GM23248 (cell line): ENCODE measurements around the gene SYNJ1.

ENCODE experiments used
- EZH2 ChIP-seq: fragments of 200-600 bp; sonication (generic); IDR thresholded peaks from 2 replicates; pipeline ENCODE4 v1.6.1; 2018; ENCODE audit warnings: antibody characterized with exemption, mild to moderate bottlenecking; ENCODE audit not compliant: insufficient read depth, poor library complexity, severe bottlenecking
- EZH2phosphoT487 ChIP-seq: fragments of 200-600 bp; sonication (generic); IDR thresholded peaks from 2 replicates; pipeline ENCODE4 v1.6.1; 2018; ENCODE audit warnings: antibody characterized with exemption, moderate library complexity, mild to moderate bottlenecking, low read depth; ENCODE audit not compliant: insufficient read depth

- TF ChIP-seq EZH2 (no peak), EZH2phosphoT487 (no peak)
Observed at GRCh38 chr21:32742396-32742795, 14.6 kb upstream of the SYNJ1 start.
